Stimulated activated naive CD8-positive, alpha-beta T cell treated with anti-CD3 and anti-CD28 coated beads, Interleukin-15, amount 100 ng/mL, for 72 hours (primary cell): Measurements from ENCODE around the gene CLEC14A.

Source experiments
- ATAC-seq: fragments of 150-1000 bp; cut with Tn5 transposase; 2 replicates; pipeline ENCODE4 v1.10.0; 2021; ENCODE audit warnings: mild to moderate bottlenecking, moderate library complexity
- DNase-seq, 2 donors: peaks; one replicate each; pipeline ENCODE4 v3.0.0; 2021 to 2022
- H3K27ac Mint-ChIP-seq, 2 donors: one replicate each; pipeline ENCODE4 v1.8.0; 2022; ENCODE audit warnings: mild to moderate bottlenecking in 2 of 2, mixed read lengths in 2 of 2, moderate library complexity in 2 of 2
- H3K27me3 Mint-ChIP-seq: one replicate; pipeline ENCODE4 v1.8.0; 2022; ENCODE audit warnings: mixed read lengths
- H3K4me1 Mint-ChIP-seq: one replicate; pipeline ENCODE4 v1.8.0; 2022; ENCODE audit warnings: mild to moderate bottlenecking, mixed read lengths
- H3K4me3 Mint-ChIP-seq, 2 donors: one replicate each; pipeline ENCODE4 v1.8.0; 2022; ENCODE audit warnings: mild to moderate bottlenecking in 2 of 2, mixed read lengths in 2 of 2, moderate library complexity in 1 of 2
- H3K9me3 Mint-ChIP-seq, 2 donors: one replicate each; pipeline ENCODE4 v1.8.0; 2022; ENCODE audit warnings: mixed read lengths in 2 of 2

Gene CLEC14A

GRCh38 chr14:38255408-38255672 lies 553 bp downstream of the CLEC14A start:
- Mint-ChIP-seq H3K27me3 (peaks cover 57% of the 10 kb centered on the region), H3K27ac (no peak overlapping the region), H3K9me3 (no peaks in the 10 kb centered on the region), H3K4me3 (peak overlapping the region; percentile 69), H3K4me1 (peaks cover 18% of the 10 kb centered on the region)
- ATAC-seq: peak; percentile 73
- DNase-seq: no peak

- H3K27ac Mint-ChIP-seq: no peak overlapping the region
- H3K27me3 Mint-ChIP-seq: peaks cover 51% of the 10 kb centered on the region
- H3K4me1 Mint-ChIP-seq: peaks cover 18% of the 10 kb centered on the region
- no peaks in the 10 kb centered on the region for H3K9me3 Mint-ChIP-seq
- DNase-seq: peak in 1 of 2 donors; percentile 11
- H3K4me3 Mint-ChIP-seq: peak overlapping the region; percentile 69
- no peak for ATAC-seq
Measured at GRCh38 chr14:38254571-38255407, 1.1 kb downstream of the CLEC14A start.

GRCh38 chr14:38253676-38254075 lies 2.2 kb downstream of the CLEC14A start:
- Mint-ChIP-seq H3K27ac (no peak overlapping the region), H3K4me1 (peaks cover 18% of the 10 kb centered on the region), H3K9me3 (no peaks in the 10 kb centered on the region), H3K27me3 (peaks cover 45% of the 10 kb centered on the region), H3K4me3 (no peak overlapping the region)
- DNase-seq (no peak), ATAC-seq (no peak)

DNA sequence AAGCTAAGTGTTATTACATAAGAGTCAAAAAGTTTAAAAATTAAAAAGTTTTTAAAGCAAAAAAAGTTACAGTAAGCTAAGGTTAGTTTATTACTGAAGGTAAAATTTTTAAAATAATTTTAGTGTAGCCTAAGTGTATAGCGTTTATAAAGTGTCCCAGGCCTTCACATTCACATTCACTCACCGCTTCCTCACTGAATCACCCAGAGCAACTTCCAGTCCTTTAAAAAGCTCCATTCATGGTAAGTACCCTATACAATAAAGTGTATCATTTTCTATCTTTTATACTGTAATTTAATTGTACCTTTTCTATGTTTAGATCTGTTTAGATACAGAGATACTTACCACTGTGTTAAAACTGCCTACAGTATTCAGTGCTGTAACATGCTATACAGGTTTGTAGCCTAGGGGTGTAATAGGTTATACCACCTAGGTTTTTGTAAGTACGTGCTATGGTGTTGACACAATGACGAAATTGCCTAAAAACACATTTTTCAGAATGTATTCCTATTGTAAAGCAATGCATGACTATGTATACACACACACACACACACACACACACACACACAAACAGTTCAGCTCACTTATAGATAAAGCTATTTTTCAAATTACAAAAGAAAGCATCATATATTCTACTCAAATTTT lies 3.7 kb downstream of the CLEC14A start:
- H3K27ac Mint-ChIP-seq: no peak overlapping the region
- H3K9me3 Mint-ChIP-seq: no peaks in the 10 kb centered on the region
- H3K4me3 Mint-ChIP-seq: no peak overlapping the region
- ATAC-seq (no peak), DNase-seq (no peak)
- peaks cover 18% of the 10 kb centered on the region for H3K4me1 Mint-ChIP-seq
- H3K27me3 Mint-ChIP-seq: peaks cover 43% of the 10 kb centered on the region

GRCh38 chr14:38250331-38250730 lies 5.6 kb downstream of the CLEC14A start:
- DNase-seq (no peak), ATAC-seq (no peak)
- H3K4me1 Mint-ChIP-seq: peaks cover 10% of the 10 kb centered on the region
- H3K9me3 Mint-ChIP-seq: no peaks in the 10 kb centered on the region
- H3K27me3 Mint-ChIP-seq: peaks cover 32% of the 10 kb centered on the region
- no peak overlapping the region for H3K4me3 Mint-ChIP-seq
- H3K27ac Mint-ChIP-seq: no peak overlapping the region

- Mint-ChIP-seq H3K4me3 (no peak overlapping the region), H3K27me3 (peaks cover 13% of the 10 kb centered on the region), H3K9me3 (no peaks in the 10 kb centered on the region), H3K4me1 (no peaks in the 10 kb centered on the region), H3K27ac (no peak overlapping the region)
- DNase-seq (no peak), ATAC-seq (no peak)
Measured at GRCh38 chr14:38248321-38249028, 7.4 kb downstream of the CLEC14A start.

GRCh38 chr14:38243696-38244240 lies 12.1 kb downstream of the CLEC14A start:
- DNase-seq (no peak), ATAC-seq (no peak)
- Mint-ChIP-seq H3K4me3 (no peak overlapping the region), H3K9me3 (no peaks in the 10 kb centered on the region), H3K27ac (no peak overlapping the region), H3K27me3 (peaks cover 13% of the 10 kb centered on the region), H3K4me1 (no peaks in the 10 kb centered on the region)

DNA sequence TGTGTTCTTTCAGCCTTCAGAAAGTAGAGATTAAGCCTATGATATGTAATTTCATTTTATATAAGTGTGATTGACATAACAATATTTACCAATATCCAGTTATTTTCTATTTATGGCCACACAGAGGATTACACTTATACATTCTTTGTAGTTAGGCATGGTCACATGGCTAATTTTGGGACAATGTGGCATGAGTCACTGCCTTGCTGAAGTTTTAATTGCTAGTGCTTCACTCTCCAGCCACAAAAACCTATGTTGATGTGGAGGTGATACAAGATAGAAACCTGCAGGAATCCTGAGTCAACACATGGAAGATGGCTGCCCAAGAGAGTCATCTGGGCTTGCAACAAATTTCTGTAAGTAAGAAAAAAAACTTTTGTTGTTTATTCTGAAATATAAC lies 17.0 kb downstream of the CLEC14A start:
- ATAC-seq: no peak
- Mint-ChIP-seq H3K9me3 (no peaks in the 10 kb centered on the region), H3K4me3 (no peak overlapping the region), H3K27me3 (peaks cover 5% of the 10 kb centered on the region), H3K4me1 (no peaks in the 10 kb centered on the region), H3K27ac (no peak overlapping the region)
- no peak for DNase-seq

DNA sequence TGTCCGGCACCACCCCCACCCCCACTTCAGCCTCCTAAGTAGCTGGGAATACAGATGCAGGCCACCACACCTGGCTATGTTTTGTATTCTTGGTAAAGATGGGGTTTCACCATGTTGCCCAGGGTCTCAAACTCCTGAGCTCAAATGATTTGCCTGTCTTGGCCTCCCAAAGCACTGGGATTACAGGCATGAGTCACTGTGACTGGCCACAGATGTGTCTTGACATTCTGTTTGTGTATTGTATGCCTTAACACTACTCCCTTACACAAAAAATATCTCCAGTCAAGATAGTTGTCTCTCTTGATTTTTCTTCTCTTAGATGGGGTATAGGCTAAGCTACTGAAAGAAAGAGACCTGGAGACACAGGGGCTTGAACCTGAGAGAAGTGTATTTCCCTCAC lies 17.6 kb downstream of the CLEC14A start:
- H3K4me1 Mint-ChIP-seq: no peaks in the 10 kb centered on the region
- H3K9me3 Mint-ChIP-seq: no peaks in the 10 kb centered on the region
- no peak overlapping the region for H3K4me3 Mint-ChIP-seq
- no peak for DNase-seq
- ATAC-seq: no peak
- H3K27ac Mint-ChIP-seq: no peak overlapping the region
- H3K27me3 Mint-ChIP-seq: peaks cover 5% of the 10 kb centered on the region

DNA sequence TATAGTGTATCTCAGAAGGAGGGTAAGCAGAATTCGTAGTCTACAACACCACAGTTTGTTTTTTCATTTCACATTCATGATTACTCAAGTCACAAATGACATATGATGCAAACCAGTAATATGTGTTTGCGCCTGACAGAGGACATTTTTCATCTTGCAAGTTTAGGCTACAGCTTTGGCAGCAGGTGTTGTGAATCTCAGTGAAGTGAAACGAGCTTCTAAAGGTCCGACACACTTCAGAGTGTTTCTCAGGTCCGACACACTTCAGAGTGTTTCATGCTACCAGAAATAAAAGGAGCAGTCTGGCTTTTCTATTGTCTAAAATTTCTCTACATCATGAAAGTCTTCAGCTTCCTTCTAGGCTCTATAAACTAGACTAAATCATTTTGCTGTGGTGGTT lies 22.7 kb downstream of the CLEC14A start:
- no peak overlapping the region for H3K27ac Mint-ChIP-seq
- H3K27me3 Mint-ChIP-seq: peaks cover 7% of the 10 kb centered on the region
- no peaks in the 10 kb centered on the region for H3K4me1 Mint-ChIP-seq
- peaks cover 0 to 4% of the 10 kb centered on the region in 2 donors for H3K9me3 Mint-ChIP-seq
- DNase-seq: no peak
- no peak overlapping the region for H3K4me3 Mint-ChIP-seq
- ATAC-seq: no peak

DNA sequence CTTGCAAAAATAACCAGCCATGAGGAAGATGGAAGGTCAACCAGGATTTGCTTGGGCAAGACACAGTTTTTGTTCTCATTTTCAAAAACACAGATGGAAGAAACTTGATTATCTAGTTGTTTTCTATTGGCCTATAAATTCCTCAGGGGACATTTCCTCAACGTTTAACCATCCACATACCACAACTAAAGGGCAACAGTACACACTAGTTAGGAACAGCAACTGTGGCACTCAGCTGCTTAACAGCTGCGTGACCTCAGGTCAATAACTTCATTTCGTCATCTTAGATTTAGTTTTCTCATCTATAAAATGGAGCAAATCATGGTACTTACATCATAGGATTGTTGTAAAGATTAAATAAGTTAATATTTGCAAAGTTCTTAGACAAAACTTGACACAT lies 29.5 kb downstream of the CLEC14A start:
- peaks cover 0 to 4% of the 10 kb centered on the region in 2 donors for H3K9me3 Mint-ChIP-seq
- DNase-seq: no peak
- no peaks in the 10 kb centered on the region for H3K4me1 Mint-ChIP-seq
- no peak overlapping the region for H3K4me3 Mint-ChIP-seq
- H3K27ac Mint-ChIP-seq: no peak overlapping the region
- ATAC-seq: no peak
- no peaks in the 10 kb centered on the region for H3K27me3 Mint-ChIP-seq

GRCh38 chr14:38225946-38226345 lies 29.9 kb downstream of the CLEC14A start:
- H3K27ac Mint-ChIP-seq: no peak overlapping the region
- ATAC-seq (no peak), DNase-seq (no peak)
- H3K27me3 Mint-ChIP-seq: no peaks in the 10 kb centered on the region
- no peaks in the 10 kb centered on the region for H3K4me1 Mint-ChIP-seq
- H3K9me3 Mint-ChIP-seq: peaks cover 0 to 1% of the 10 kb centered on the region in 2 donors
- no peak overlapping the region for H3K4me3 Mint-ChIP-seq

- H3K9me3 Mint-ChIP-seq: no peaks in the 10 kb centered on the region
- DNase-seq: no peak
- no peak for ATAC-seq
- peak overlapping the region in 1 of 2 donors; percentile 19 for H3K27ac Mint-ChIP-seq
- H3K4me1 Mint-ChIP-seq: no peaks in the 10 kb centered on the region
- H3K27me3 Mint-ChIP-seq: no peaks in the 10 kb centered on the region
- no peak overlapping the region for H3K4me3 Mint-ChIP-seq
Measured at GRCh38 chr14:38224338-38224737, 31.6 kb downstream of the CLEC14A start.

DNA sequence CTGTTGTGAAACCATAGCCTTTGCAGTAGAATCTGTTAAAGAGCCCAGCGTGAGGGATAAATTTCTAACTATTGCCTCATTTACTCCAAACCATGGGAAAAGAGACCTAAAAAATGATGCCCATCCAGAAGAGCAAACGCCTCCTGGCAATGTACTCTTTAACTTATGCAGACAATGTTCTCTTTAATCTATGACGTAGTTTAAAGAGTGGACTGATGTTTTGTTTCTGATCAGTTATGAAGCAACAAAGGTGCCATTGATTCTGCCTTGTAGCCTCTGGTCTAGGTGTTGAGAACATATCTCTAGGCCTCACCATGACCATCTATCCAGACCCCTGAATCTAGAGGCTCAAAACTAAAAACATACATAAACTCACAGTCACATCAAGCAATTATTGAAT lies 34.8 kb downstream of the CLEC14A start:
- H3K4me1 Mint-ChIP-seq: no peaks in the 10 kb centered on the region

DNA sequence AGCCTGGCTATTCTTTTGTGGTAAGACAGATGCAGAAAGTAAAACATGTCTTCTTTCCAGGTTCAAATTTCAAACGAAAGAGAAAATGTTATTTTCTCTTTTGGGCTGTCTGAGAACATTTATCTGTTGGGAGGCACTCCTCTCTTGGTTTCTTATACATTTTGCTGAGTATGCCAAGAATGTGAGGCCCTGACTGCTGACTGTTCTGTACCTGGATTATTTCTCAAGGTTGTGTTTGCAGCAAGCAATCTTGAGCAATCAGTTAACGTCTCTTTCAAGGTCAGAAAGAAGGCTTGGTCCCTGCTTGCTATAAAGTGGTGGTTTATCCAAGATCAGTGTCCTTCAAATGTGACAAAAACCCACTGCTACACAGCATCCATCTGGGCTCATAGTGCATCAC lies 38.3 kb downstream of the CLEC14A start:
- H3K27ac Mint-ChIP-seq: peak overlapping the region in 1 of 2 donors; percentile 63
- no peak for ATAC-seq
- H3K4me3 Mint-ChIP-seq: no peak overlapping the region

More for the DNA sequence above, 34.8 kb downstream of the CLEC14A start:
- Mint-ChIP-seq H3K9me3 (no peaks in the 10 kb centered on the region), H3K27ac (no peak overlapping the region), H3K27me3 (no peaks in the 10 kb centered on the region), H3K4me3 (no peak overlapping the region)
- ATAC-seq (no peak), DNase-seq (no peak)

DNA sequence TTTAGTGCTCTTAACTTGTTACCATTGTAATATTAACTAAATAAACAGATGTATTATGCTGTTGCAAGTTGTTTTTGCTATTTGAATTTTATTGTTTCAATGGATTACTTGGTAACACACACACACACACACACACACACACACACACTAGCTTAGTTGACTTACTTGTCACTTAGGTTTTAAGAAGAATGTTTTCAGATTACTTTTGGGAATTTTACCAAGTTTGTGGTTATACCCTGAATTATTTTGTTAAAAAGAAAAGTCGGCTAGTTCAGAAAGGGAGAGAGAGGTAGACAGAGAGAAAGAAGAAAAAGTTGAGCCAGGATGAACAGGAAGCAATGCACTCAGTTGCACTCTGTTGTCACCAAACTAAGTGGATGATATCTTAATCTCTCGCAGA lies 42.9 kb downstream of the CLEC14A start:
- Mint-ChIP-seq H3K4me3 (no peak overlapping the region), H3K9me3 (no peaks in the 10 kb centered on the region), H3K4me1 (peaks cover 39% of the 10 kb centered on the region), H3K27ac (no peak overlapping the region), H3K27me3 (peaks cover 60% of the 10 kb centered on the region)
- DNase-seq (no peak), ATAC-seq (no peak)

More for the DNA sequence above, 38.3 kb downstream of the CLEC14A start:
- no peak for DNase-seq
- Mint-ChIP-seq H3K27me3 (peaks cover 18% of the 10 kb centered on the region), H3K4me1 (no peaks in the 10 kb centered on the region), H3K9me3 (no peaks in the 10 kb centered on the region)
